HG03039 (cell line): ENCODE measurements around the gene DIAPH2.

Experiments used
- ATAC-seq: cut with Tn5 transposase; IDR thresholded peaks from one replicate; pipeline ENCODE4 v1.9.1; 2021; ENCODE audit warnings: mild to moderate bottlenecking, moderate library complexity; ENCODE audit not compliant: unreplicated experiment

The DIAPH2 gene

DNA sequence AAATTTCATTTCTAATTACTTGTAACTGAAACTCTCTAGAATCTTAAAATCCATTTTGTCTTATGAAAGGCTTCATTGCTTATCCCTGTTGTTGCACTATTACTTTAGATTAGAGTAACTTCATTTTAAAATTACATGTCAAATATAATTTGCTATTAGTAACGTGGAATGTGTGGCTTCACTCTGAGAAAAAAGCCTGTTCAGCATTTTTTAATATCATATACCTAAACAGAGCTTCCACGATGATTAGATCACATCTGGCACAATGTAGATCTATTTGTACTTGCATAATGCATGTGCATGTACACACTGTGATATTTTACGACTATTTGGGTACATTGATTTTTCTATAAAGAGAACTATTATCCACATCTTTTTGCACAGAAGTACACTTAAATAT lies 847.2 kb downstream of the DIAPH2 start:
- ATAC-seq, result no peak

DNA sequence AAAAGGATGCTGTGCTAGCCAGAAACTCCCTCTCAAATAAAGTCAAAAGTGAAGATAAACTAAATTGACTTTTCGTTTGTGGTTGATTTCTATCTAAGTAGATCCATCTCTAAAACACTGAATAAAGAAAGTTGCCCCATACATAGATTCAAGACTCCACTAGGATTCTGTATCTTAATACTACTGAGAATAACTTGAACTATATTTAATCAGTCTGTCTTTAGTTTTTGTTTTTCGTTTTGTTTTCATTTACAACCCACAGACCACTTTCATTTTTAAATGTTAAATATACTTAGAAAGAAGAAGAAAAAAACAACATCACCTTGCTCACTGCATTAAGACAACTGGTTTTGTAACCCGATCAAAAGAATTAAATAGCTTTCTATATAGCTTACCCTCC lies 854.1 kb downstream of the DIAPH2 start:
- ATAC-seq, result no peak

DNA sequence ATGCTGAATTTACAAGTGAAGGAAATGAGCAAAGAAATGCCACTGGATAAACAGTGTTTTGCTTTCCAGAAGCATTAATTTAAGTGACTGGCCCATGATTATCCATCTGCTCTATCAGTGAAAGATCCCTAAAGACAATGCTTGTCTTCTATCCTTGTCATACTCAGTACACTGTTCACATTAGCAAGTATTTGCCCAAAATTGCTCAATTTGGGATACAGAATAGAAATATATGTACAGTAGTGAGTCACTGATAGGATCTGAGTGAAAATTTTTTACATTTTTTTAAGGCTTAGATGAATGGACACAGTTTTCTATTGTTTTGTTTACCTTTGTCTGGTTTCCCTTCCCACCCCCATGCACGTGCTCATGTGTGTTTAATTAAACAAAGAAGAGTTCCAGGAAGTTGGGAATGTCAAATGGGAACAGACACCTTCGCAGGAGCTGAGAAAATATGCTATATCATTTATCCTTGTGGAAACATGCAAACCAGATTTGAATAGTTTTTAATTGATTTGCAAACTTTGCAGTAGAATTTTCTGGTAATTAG lies 855.4 kb downstream of the DIAPH2 start:
- no peak for ATAC-seq

DNA sequence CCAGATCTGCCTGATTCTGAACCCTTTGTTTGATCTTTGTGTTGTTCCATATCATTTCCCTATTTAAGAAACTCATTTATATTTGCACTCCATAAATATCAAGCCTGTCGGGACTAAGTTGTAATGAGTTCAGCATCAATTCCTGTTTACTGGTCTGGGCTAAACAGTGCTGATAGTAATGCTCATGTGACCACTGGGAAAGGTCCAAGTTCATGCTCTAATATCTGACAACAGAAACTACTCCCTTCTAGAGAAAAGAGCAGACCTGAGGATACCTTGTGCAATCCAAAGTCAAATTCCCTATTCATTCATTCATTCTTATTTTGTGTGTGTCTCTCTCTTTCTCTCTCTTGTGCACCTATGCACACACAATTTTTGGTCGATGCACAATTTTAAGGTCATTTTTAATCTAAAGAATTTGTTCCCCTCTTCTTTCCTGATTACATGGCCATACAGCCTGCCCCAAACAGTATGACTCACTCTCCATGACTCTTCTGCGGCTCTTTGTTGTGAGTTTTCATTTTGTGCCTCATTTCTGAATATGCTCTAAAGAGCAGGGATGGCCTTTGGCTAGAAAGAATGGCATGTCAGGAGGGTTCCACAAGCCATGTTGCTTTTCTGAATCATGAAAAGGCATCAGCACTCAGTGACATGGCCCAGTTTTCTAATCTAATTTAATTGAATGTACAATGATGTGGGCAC lies 863.4 kb downstream of the DIAPH2 start:
- no peak for ATAC-seq

DNA sequence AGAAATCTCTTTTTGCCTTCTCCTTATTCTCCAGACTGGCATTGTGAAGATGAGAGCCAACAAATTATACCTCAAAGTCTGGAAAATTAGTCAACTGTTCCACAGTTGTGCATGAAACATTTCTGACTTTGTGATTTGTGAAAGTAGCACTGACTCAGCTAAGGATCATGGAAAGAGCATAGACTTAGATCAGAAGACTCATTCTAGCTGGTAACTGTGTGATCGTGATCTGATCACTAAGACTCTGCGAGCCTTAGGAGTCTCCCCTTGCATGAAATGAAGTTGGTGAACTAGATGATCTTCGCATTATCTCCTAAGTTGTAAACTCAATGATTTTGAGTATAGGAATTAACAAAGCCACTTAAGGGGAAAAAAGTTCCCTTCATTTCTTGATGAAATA lies 867.2 kb downstream of the DIAPH2 start:
- ATAC-seq, result no peak

DNA sequence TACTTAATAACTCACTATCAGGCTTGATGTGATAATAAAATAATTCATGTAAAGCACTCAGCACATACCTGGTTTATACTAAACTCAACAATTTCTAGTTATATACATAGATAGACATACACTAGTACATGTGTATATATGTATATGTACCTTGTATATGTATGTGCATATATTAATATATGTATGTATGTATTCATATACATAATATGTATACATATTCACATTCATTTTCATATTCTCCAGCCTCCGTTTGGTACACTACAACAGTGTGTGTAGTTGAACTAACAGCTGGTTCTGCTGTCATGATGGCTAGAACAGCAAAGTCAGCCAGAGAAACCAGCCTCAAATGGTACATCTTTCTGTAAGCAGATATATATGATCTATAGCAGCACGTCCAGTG lies 869.2 kb downstream of the DIAPH2 start:
- ATAC-seq, result no peak

DNA sequence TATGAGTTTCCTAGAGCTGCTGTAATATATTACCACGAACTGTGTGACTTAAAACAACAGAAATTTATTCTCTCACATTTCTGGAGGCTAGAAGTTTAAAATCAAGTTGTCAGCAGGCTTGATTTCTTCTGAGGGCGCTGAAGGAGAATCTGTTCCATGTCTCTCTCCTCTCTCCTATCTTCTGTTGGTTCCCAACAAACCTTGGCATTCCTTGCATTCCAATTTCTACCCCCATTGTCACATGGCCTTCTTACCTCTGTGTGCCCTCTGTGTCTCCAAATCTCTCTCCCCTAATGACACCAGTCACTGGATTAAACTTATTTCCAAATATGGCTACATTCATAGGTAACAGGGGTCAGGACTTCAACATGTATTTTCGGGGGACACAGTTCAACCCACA lies 871.7 kb downstream of the DIAPH2 start:
- ATAC-seq, result no peak

DNA sequence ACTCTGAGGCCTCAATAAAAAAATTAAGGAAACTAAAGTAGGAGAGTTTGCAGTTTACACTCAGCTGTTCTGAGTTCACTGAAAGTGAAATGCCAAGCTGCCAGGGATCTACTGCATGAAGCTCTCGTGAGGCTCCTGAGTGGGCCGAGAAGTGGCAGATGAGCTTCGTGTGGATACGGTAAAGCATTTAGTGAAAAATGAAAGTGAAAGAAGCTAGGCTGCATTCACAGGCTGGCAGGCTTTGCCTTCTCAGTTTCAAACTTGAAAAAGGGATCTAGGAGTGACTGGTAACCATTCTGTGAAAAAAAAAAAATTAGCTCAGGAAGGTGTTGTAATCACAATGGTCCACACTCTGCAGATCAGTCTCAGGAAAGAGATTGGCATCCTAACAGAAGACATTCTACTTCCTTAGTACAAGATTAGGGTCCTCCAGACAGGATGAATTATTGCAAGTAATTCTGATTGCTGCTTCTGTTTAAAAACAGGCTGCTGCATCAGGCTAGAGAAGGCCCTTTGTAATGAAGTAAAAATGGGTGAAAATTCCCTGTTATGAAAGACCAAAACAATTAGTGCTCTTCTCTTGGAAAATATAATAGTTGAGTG lies 879.0 kb downstream of the DIAPH2 start:
- peak; percentile 97 for ATAC-seq

DNA sequence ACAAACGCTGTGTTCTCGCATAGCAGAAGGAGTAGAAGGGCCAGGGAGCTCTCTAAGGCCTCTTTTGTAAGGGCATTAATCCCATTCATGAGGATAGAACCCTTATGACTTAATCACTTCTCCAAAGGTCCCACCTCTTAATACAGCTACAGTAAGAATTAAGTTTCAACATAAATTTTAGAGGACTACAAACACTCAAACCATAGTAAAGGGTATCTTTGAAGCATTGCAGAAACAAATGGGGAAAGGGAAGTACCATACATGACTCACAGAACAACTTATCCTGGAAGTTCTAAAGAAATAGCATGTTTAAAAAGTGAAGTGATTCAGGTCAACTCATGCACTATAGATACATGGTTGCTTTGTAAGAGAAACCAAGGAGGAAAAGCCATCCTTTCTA lies 879.9 kb downstream of the DIAPH2 start:
- no peak for ATAC-seq

DNA sequence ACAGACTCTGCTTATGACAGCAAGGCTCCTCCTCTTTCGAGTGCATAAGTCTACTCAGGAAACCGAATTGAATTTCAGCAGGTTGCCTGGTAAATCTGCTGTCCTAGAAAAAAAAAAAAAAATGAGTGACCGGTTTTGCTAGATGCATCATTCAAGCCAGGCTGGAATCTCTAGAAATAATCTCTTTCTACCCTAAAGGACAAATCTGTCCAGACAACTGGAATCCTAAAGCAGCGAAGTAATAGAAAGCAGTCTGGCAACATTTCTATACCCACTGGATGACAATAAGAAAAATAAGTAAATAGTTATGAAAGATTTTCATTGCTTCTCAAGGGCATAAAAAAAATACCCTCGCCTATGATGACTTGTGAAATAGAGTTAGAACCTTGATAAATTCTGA lies 902.5 kb downstream of the DIAPH2 start:
- no peak for ATAC-seq

DNA sequence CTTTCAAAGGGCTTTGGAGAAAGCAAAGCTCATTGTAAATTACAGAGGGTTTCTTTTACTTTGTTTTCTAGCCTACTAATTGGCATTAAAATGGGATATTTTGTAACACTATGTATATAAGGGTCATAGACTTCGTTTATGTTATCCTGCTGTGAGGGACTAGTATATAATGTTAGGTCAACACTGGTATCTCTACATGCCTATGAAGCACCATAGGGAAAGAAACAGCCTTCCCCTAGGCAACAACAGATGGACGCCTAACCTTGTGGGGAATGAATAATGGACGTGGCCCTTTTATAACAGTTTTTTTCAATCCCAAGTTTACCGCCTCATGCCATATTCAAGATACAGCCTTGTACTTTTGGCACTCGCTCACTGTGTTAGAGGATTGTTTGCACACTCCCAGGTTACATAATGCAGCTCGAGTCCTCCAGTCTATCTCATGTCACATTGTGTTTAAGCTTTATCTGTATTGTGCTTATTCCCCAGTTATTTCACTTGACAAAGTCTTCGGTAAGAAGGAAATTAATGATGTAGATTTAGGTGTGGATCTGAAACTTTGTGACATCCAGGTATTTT lies 910.1 kb downstream of the DIAPH2 start:
- no peak for ATAC-seq

DNA sequence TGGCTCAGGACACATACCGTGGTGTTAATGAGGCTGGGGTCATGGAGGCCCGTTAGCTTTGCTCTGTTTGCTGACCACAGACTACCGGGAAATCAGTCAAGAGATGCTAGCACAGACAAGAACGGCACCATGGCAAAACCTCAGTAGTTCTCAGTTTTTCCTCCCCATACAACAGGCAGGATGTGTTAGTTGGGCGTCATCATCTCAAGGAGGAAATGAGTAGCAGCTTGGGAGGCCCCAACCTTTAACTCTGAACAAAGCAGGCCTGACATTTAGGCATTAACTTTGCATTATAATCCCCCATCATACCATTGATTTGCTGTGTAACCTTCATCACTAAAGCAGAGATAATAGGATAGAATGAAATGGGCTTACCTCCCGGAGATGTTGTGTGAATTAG lies 913.3 kb downstream of the DIAPH2 start:
- ATAC-seq, result no peak

DNA sequence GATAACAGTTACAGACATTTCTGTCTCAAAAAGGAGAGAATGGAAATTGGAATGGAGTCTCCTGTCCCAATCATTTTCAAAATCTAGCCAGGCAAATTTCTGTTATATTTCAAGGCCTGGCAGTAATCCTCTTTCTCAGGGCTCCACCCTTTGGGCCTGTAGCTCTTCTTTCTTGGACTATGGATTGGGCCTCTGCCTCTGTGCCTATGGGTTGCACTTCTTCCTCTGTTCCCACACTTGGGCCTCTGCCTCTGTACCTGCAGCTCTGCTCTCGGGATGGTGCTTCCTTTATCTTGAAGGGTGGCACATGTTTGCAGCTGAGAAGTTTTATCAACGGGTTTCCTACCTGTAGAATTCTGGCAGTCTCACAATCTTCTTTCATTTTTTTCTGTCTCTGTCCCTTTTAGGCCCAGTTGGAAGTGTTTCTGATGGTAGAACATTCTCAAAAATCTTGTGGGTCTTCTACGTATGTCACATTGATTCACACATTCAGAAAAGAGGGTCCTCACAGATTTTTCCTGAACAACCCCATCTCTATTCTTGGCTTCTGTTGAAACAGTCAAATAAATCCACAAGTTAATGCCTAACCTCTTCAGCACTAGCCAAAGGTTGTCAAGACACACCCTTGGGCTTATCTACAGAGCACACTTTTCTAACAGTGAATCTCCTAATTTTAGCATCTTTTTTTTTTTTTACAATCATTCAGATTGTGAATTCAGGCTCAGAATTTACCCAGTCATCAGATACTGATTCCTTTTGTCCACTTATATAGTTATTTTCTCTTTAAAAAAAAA lies 918.0 kb downstream of the DIAPH2 start:
- ATAC-seq, result no peak

DNA sequence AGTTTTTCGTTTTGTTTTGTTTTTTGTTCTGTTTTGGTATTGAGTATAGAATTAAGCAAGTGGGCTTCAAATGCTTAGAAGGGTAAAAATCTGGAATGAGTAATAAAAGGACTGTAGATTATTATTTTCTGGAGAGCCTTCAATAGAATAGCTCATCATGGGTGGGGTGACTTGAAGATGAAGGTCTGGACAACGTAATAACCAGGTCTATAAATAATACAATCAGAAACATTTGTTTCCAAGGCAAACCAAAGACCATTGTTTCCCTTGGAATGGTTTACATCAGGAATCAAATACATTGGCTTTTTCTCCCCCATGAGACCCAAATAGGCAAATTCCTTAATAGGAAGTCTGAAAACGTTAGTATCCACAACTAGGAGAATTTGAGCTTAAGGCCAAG lies 920.6 kb downstream of the DIAPH2 start:
- no peak for ATAC-seq

DNA sequence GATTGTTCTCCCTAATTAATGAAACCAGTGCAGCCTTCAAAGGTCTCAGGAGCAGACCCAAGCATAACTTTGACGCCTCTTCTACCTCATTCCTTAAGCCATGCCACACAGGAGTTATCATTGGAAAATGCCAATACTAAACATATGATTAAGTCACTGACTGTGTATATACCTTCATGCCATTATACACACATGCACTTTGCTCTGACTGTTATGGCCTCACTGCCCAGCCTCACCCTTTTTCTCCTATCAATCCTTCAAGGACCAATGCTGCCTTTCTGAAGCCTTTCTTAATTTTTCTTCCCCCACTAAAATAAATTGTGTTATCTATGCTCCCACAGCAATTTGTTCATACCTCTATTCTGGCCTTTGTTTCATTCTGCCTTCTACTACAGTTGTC lies 924.7 kb downstream of the DIAPH2 start:
- ATAC-seq, result no peak

DNA sequence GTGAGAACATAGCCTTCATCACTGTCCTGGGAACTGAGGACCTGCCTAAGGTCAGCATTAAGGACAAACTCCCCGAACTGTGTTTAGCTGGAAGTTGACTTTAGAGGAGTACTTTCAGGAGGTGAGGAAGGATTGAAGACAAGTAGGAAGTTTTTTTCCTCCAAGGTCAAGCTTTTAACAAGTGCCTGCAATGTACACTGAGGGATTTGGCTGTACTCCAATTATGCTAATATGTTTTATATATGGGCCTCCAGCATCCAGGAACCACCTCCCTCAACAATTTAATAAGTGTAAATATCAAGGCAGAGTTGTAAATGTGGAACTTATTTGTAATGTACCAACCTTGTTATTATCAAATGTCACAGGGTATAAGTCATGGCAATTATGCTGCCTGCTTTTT lies 925.3 kb downstream of the DIAPH2 start:
- no peak for ATAC-seq

DNA sequence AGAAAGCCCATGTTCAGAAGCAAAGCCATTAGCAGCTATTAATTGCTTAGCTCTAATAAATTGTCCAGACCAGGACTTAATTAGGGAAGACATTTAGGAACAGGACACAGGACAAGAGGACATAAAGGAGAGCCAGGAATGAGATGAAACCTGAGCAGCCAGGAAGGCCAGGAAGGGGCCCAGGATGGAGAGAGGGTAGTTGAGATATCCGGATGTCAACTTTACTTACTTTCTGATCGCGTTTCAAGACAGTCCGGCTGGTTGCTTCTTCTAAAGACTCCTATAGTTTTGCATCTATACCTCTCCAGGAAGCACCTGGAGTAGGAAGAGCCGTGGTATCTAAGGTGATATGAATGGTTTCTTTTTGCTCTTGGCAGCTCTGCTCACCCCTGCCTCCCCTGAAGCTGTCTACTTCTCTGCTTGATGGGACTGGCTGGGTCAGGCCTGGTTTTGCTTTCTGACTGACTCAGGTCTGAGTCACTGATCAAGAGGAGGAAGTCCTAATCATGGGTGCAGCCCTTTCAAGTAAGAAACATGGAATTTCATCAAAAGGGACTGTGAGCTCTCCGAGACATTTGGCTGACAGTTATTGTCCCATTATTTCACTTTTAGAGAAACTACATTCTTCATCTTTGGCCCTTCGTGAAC lies 932.4 kb downstream of the DIAPH2 start:
- ATAC-seq, result peak; percentile 100

DNA sequence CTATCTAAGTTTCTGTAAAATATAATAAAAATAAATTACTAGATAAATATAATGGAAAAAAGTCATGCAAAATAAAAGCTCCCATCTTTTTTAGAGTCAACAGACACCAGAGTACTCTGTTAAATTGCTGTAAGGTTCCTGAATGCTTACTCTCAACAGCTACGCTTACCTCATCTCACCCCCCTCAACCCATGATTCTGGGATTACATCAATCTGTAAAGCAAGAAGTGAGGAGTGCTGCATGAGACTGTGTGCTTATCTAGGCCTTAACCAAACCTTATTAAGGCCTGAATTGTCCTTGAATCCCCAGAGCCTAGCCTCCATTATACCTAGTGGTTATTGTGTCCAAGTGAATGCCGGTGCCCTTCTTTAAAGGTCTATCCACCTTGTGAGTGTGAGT lies 934.9 kb downstream of the DIAPH2 start:
- ATAC-seq, result no peak

DNA sequence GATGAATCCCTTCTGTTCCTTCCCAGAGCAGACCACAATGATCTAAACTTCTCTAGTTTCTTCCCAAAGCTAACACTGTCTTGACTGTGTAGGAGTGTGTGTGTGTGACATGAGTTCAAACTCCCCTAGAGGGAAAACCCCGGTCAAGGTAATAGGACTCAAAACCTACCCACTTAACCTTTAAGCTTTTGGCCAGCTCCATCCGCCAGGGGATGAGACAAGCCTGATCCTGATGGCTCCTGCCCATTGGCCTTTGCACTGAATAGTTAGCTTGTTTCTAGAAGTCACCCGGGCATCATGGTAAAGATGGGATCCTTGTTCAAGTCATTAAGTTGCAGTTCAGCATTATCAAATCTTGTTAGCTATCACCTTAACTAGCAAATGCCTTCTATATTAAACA lies 937.5 kb downstream of the DIAPH2 start:
- ATAC-seq, result no peak

DNA sequence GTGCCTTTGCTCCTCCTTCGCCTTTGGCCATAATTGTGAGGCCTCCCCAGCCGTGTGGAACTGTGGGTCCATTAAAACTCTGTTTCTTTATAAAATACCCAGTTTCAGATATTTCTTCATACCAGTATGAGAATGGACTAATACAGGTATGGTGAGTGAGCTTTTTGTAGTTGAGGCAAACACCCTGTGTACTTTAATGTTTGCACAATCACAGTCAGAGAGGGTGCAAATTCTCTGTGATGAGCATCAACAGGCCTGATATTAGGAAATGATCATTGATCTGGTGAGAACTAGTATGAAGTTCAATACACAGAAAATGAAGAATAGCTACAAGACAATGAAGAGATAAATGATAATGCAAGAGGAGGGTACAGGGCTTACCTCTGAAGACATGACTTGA lies 943.7 kb downstream of the DIAPH2 start:
- no peak for ATAC-seq
